Activated CD4-positive, alpha-beta T cell treated with anti-CD3 and anti-CD28 coated beads, Interleukin-2, amount 50 U/mL, for 4 hours (primary cell): ENCODE data around the gene RASL12.

ENCODE experiments used
- DNase-seq, 2 experiments: peaks; one replicate each; pipeline ENCODE4 v3.0.0-alpha.2; 2020

Gene RASL12

GRCh38 chr15:65072617-65073016 lies 4.8 kb upstream of the RASL12 start:
- DNase-seq, result no peak

GRCh38 chr15:65072027-65072426 lies 4.2 kb upstream of the RASL12 start:
- DNase-seq, result no peak

- DNase-seq, result no peak
Observed at GRCh38 chr15:65071381-65071811, 3.6 kb upstream of the RASL12 start.

GRCh38 chr15:65069779-65070546 lies 2.2 kb upstream of the RASL12 start:
- DNase-seq, result no peak

- DNase-seq, result no peak
Observed at GRCh38 chr15:65069179-65069578, 1.4 kb upstream of the RASL12 start.

GRCh38 chr15:65068403-65068788 lies 605 bp upstream of the RASL12 start:
- DNase-seq, result no peak

- DNase-seq, result no peak
Observed at GRCh38 chr15:65067317-65067644, 510 bp downstream of the RASL12 start.

- no peak for DNase-seq
Observed at GRCh38 chr15:65066635-65067316, 1.0 kb downstream of the RASL12 start.

- DNase-seq, result no peak
Observed at GRCh38 chr15:65066001-65066634, 1.7 kb downstream of the RASL12 start.

GRCh38 chr15:65062726-65063125 lies 5.1 kb downstream of the RASL12 start:
- no peak for DNase-seq

GRCh38 chr15:65062061-65062460 lies 5.7 kb downstream of the RASL12 start:
- no peak for DNase-seq

GRCh38 chr15:65060641-65061397 lies 7.0 kb downstream of the RASL12 start:
- no peak for DNase-seq

- DNase-seq, result no peak
Observed at GRCh38 chr15:65059931-65060596, 7.7 kb downstream of the RASL12 start.

GRCh38 chr15:65059369-65059750 lies 8.4 kb downstream of the RASL12 start:
- DNase-seq, result no peak

- no peak for DNase-seq
Observed at GRCh38 chr15:65058394-65059368, 9.1 kb downstream of the RASL12 start.

GRCh38 chr15:65057549-65057940 lies 10.2 kb downstream of the RASL12 start:
- no peak for DNase-seq

GRCh38 chr15:65056868-65057548 lies 10.8 kb downstream of the RASL12 start:
- no peak for DNase-seq

- no peak for DNase-seq
Observed at GRCh38 chr15:65056106-65056505, 11.7 kb downstream of the RASL12 start.

- DNase-seq, result no peak
Observed at GRCh38 chr15:65055201-65055870, 12.5 kb downstream of the RASL12 start.
